ENCODE data around the gene PSMA6.

Gene PSMA6

GRCh38 chr14:35292051-35292769 lies at the start of gene PSMA6:
Gene PSMA6 (plus strand): TSS chr14:35292382. CDS start chr14:35292477, 95 bp downstream.
- Histone ChIP-seq H3K27ac (peak within 1 kb of the TSS; percentile 92), H3K27me3 (replicated peaks) (no peaks in the 10 kb centered on the region), H3K36me3 (replicated peaks) (peaks cover 2% of the 10 kb centered on the region), H3K4me3 (ENCODE audit: low read depth, low read length) (peak within 1 kb of the TSS; percentile 99)
- in situ Hi-C loops (cut with HindIII; ENCODE audit: low pct_ligation_motif_present, low sequenced_read_pairs): no loop called here
- TF ChIP-seq, protein P1, sequence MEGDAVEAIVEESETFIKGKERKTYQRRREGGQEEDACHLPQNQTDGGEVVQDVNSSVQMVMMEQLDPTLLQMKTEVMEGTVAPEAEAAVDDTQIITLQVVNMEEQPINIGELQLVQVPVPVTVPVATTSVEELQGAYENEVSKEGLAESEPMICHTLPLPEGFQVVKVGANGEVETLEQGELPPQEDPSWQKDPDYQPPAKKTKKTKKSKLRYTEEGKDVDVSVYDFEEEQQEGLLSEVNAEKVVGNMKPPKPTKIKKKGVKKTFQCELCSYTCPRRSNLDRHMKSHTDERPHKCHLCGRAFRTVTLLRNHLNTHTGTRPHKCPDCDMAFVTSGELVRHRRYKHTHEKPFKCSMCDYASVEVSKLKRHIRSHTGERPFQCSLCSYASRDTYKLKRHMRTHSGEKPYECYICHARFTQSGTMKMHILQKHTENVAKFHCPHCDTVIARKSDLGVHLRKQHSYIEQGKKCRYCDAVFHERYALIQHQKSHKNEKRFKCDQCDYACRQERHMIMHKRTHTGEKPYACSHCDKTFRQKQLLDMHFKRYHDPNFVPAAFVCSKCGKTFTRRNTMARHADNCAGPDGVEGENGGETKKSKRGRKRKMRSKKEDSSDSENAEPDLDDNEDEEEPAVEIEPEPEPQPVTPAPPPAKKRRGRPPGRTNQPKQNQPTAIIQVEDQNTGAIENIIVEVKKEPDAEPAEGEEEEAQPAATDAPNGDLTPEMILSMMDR (IDR thresholded peaks at IDR 0.05; ENCODE audit: low read depth, low read length, missing control alignments): no peak
- peak; percentile 98 for DNase-seq

DNA sequence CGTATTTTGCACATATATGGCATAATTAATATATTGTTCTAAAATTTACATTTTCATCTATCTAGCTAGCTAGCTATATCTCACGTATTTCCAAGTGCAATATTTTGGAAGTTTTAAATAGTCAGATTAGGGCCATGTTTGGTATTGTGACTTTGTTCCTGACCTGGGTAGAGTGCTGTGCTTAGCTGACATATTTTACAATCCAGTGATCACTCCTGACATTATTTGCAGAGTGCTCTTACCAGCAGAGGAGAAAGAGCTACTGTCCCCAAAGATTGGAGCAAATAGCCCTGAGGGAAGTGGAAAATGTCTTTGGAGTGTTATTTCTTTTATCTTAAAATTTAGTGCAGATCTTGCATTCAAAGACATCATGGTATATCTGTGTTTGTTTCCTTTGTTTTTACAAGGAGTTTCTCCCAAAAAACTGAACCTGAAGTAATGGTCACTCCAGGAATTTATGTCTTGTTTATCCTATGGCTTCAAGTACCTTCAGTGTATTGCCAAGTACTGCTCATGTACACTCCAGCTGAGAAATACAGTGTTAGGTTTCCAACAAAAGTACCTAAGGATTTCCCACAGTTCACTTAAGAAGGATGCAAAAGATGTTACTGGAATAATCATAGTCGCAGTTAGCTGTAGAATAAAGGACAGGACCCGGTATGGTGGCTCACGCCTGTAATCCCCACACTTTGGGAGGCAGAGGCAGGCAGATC lies 49.4 kb upstream of the PSMA6 start:
- no peak for DNase-seq
- TF ChIP-seq, protein P1 (IDR thresholded peaks at IDR 0.05; ENCODE audit: low read depth, low read length, missing control alignments): no peak
- in situ Hi-C loops (cut with HindIII; ENCODE audit: low pct_ligation_motif_present, low sequenced_read_pairs): no loop called here
- no peak overlapping the region for H3K27ac ChIP-seq
- no peaks in the 10 kb centered on the region for H3K36me3 ChIP-seq (replicated peaks)
- no peaks in the 10 kb centered on the region for H3K27me3 ChIP-seq (replicated peaks)
- no peak overlapping the region for H3K4me3 ChIP-seq (ENCODE audit: low read depth, low read length)

GRCh38 chr14:35243956-35244355 lies 48.2 kb upstream of the PSMA6 start:
- in situ Hi-C loops (cut with HindIII; ENCODE audit: low pct_ligation_motif_present, low sequenced_read_pairs): no loop called here

GRCh38 chr14:35244542-35244941 lies 47.6 kb upstream of the PSMA6 start:
- TF ChIP-seq, protein P1 (IDR thresholded peaks at IDR 0.05; ENCODE audit: low read depth, low read length, missing control alignments): no peak
- in situ Hi-C loops (cut with HindIII; ENCODE audit: low pct_ligation_motif_present, low sequenced_read_pairs): no loop called here
- DNase-seq: no peak
- Histone ChIP-seq H3K36me3 (replicated peaks) (no peaks in the 10 kb centered on the region), H3K27ac (no peak overlapping the region), H3K4me3 (ENCODE audit: low read depth, low read length) (no peak overlapping the region), H3K27me3 (replicated peaks) (no peaks in the 10 kb centered on the region)

More at GRCh38 chr14:35243956-35244355, 48.2 kb upstream of the PSMA6 start:
- no peaks in the 10 kb centered on the region for H3K36me3 ChIP-seq (replicated peaks)
- TF ChIP-seq, protein P1 (IDR thresholded peaks at IDR 0.05; ENCODE audit: low read depth, low read length, missing control alignments): no peak
- H3K4me3 ChIP-seq (ENCODE audit: low read depth, low read length): no peak overlapping the region
- no peaks in the 10 kb centered on the region for H3K27me3 ChIP-seq (replicated peaks)
- no peak overlapping the region for H3K27ac ChIP-seq
- DNase-seq: no peak

- DNase-seq: no peak
- no peaks in the 10 kb centered on the region for H3K27me3 ChIP-seq (replicated peaks)
- in situ Hi-C loops (cut with HindIII; ENCODE audit: low pct_ligation_motif_present, low sequenced_read_pairs): no loop called here
- no peak overlapping the region for H3K4me3 ChIP-seq (ENCODE audit: low read depth, low read length)
- no peak overlapping the region for H3K27ac ChIP-seq
- TF ChIP-seq, protein P1 (IDR thresholded peaks at IDR 0.05; ENCODE audit: low read depth, low read length, missing control alignments): no peak
- no peaks in the 10 kb centered on the region for H3K36me3 ChIP-seq (replicated peaks)
Observed at GRCh38 chr14:35245051-35245450, 47.1 kb upstream of the PSMA6 start.

All from brain microvascular endothelial cell (primary cell).